ENCODE measurements around the gene METTL2B.
"Not testable (repeated sequence)": the region's sequence is repeated elsewhere in the genome, so short reads cannot be mapped to it uniquely, and the experiment has no call there.

The METTL2B gene

GRCh38 chr7:128526062-128526466 lies 49.5 kb downstream of the METTL2B start:
- not testable (repeated sequence) for DNase-seq (ENCODE audit: low read depth)

- not testable (repeated sequence) for DNase-seq (ENCODE audit: low read depth)
Observed at GRCh38 chr7:128529191-128529590, 52.6 kb downstream of the METTL2B start.

DNA sequence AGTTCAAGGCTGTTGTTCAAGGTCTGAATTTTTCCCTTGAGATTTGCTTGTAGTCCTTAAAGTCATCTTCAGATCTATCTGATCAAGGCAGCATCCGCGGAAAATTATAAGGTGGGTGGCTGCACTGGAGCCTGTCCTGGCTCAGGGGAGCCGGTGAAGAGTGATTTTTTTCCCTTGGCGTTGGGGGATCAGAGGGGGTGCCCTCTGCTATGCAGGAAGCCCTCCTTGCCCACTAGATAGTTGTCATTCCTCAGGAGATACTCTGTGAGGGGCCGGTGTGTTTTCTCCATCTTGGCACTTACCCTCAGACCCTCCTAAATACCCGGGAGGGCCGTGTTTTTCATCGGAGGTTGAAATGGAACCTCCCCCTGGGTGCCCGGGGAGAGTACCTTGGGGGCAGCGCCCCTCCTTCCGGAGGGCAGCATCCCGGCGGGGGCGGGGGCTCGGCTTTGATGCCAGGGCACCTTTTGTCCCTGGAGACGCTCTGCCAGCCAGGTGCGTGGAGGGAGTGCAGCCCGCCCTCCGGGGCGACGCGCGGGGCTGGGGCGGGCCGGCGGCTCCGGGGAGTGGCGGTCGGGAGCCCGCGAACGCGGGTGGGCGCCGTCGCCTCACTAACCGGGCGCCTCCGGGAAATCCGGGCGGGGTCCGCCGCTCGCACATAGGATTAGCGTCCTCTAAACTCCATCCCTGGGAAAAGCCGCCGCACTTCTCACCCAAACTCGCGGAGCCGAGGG lies 53.7 kb downstream of the METTL2B start:
- peak; percentile 39 for DNase-seq (ENCODE audit: low read depth)

GRCh38 chr7:128530855-128531104 lies 54.2 kb downstream of the METTL2B start:
- no peak for DNase-seq (ENCODE audit: low read depth)

DNA sequence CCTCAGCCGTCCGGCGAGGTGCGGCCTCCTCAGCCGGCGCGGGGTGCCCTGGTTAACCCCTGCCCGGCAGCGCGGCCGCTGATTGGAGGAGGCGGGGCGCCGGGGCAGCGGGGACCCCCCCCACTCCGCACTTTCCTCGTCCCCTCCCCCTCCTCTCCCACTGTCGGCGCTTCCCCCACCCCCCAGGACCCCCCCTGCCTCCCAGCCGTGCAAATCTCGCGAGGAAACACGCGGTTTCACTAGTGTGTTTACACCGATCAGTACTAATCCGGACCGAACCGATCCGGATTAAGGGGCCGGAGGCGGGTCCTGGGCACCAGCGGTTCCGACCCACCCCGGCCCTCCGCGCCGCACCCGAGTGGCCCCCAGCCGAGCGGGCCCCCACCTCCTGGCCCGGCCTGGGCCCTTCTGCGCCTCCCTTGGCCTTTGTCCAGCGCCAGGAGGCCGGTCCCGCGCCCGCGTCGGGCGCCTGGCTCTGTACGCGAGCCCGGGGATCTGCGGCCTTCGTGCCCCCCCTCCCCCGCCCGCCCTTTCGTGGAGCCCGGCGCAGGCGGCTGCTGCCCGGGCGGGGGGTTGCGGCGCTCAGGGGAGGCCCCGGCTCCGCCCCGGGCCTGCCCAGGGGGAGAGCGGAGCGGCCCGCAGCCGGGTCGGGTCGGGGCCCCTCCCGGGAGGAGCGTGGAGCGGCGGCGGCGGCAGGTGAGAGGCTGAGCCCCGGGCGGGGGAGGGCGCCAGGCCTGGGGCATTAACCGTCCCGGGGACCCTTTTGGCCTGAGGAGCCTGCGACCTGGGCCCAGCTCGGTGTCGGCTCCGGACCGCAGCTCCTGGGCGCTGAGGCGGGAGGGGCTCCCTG lies 54.8 kb downstream of the METTL2B start:
- peak; percentile 58 for DNase-seq (ENCODE audit: low read depth)

GRCh38 chr7:128531955-128532478 lies 55.5 kb downstream of the METTL2B start:
- peak; percentile 10 for DNase-seq (ENCODE audit: low read depth)

- not testable (repeated sequence) for DNase-seq (ENCODE audit: low read depth)
Observed at GRCh38 chr7:128532956-128533355, 56.4 kb downstream of the METTL2B start.

DNA sequence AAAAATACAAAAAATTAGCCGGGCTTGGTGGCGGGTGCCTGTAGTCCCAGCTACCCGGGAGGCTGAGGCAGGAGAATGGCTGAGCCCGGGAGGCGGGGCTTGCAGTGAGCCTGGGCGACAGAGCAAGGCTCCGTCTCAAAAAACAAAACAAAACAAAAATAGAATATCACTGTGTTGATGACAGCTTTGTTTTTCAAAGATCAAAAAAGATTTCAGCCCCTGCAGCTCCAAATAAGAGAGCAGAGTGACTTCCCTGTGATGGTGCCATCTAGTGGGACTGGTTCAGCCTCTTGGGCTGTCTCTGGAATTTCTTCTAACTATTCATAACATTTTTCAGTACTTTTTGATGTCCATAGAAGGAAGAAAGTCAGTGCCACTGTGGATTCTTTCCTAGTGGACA lies 60.9 kb downstream of the METTL2B start:
- DNase-seq (ENCODE audit: low read depth), result not testable (repeated sequence)

DNA sequence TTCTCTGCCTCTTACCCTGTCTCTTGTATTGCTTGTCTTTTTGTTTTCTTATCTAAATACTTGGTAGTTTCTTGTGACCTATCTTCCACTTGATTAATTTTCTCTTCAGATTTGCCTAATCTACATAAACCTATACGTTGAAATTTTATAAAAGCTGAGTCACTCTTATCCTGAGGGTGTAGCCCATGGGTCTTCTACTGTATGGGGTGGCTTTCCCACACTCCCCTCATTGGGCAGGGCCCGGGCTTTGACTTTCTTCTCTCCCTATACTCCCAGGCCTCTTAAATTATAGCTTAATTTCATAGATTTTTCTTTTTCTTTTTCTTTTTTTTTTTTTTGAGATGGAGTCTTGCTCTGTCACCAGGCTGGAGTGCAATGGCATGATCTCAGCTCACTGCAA lies 66.0 kb downstream of the METTL2B start:
- DNase-seq (ENCODE audit: low read depth), result not testable (repeated sequence)

- not testable (repeated sequence) for DNase-seq (ENCODE audit: low read depth)
Observed at GRCh38 chr7:128543300-128543699, 66.8 kb downstream of the METTL2B start.

DNA sequence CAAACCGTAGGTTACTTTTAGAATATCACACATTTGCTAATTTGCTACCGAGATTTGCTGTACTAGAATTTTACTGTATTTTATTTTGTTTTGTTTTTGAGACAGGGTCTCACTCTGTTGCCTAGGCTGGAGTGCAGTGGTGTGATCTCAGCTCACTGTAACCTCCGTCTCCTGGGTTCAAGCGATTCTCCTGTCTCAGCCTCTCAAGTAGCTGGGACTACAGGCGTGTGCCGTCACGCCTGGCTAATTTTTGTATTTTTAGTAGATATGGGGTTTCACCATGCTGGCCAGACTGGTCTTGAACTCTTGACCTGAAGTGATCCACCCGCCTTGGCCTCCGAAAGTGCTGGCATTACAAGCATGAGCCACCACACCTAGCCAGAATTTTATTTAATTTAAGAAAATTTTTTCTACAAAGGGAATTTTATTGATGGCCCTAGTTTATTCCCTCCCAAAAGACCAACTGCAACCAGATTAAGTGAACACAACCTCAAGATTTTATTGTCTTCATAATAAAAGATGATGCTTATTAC lies 69.8 kb downstream of the METTL2B start:
- not testable (repeated sequence) for DNase-seq (ENCODE audit: low read depth)

- DNase-seq (ENCODE audit: low read depth), result no peak
Observed at GRCh38 chr7:128550920-128551319, 74.4 kb downstream of the METTL2B start.

GRCh38 chr7:128554394-128554793 lies 77.8 kb downstream of the METTL2B start:
- DNase-seq (ENCODE audit: low read depth), result not testable (repeated sequence)
